Ramos (cell line): ENCODE measurements around the gene HRH3.

ENCODE experiments used
- in situ Hi-C: fragments of 300-500 bp; cut with MboI; formaldehyde crosslinking; loops from one replicate; pipeline ENCODE4 v1.14.3; 2022; ENCODE audit warnings: low sequenced_read_pairs; ENCODE audit not compliant: unreplicated experiment

Gene HRH3

GRCh38 chr20:62232194-62232593, 12.1 kb upstream of the HRH3 start:
- in situ Hi-C loops, result no loop called here

- in situ Hi-C loops, result no loop called here
These were observed 11.2 kb upstream of the HRH3 start for GRCh38 chr20:62231292-62231691.

- in situ Hi-C loops, result no loop called here
These were observed 10.6 kb upstream of the HRH3 start for GRCh38 chr20:62230696-62231095.

GRCh38 chr20:62230276-62230675, 10.2 kb upstream of the HRH3 start:
- in situ Hi-C loops, result no loop called here

- in situ Hi-C loops, result no loop called here
These were observed 9.6 kb upstream of the HRH3 start for GRCh38 chr20:62229667-62230066.

- in situ Hi-C loops, result no loop called here
These were observed 9.0 kb upstream of the HRH3 start for GRCh38 chr20:62228982-62229545.

- in situ Hi-C loops, result no loop called here
These were observed 8.2 kb upstream of the HRH3 start for GRCh38 chr20:62227977-62228958.

- in situ Hi-C loops, result no loop called here
These were observed 7.5 kb upstream of the HRH3 start for GRCh38 chr20:62227591-62227976.

GRCh38 chr20:62226707-62227590, 6.9 kb upstream of the HRH3 start:
- in situ Hi-C loops, result no loop called here

GRCh38 chr20:62225820-62226635, 6.0 kb upstream of the HRH3 start:
- in situ Hi-C loops, result no loop called here

- in situ Hi-C loops, result no loop called here
These were observed 4.9 kb upstream of the HRH3 start for GRCh38 chr20:62225026-62225425.

GRCh38 chr20:62224113-62224855, 4.2 kb upstream of the HRH3 start:
- in situ Hi-C loops, result no loop called here

GRCh38 chr20:62223571-62223970, 3.5 kb upstream of the HRH3 start:
- in situ Hi-C loops, result no loop called here

- in situ Hi-C loops, result no loop called here
These were observed 2.9 kb upstream of the HRH3 start for GRCh38 chr20:62222972-62223371.

GRCh38 chr20:62222266-62222850, 2.3 kb upstream of the HRH3 start:
- in situ Hi-C loops, result no loop called here

GRCh38 chr20:62220666-62221568, 839 bp upstream of the HRH3 start:
- in situ Hi-C loops, result no loop called here

- in situ Hi-C loops, result no loop called here
These were observed 732 bp downstream of the HRH3 start for GRCh38 chr20:62219101-62219991.
